SU-DHL-6 (cell line): ENCODE data around the gene LDLRAD3.

Source experiments
- EZH2phosphoT487 ChIP-seq: fragments of 200-600 bp; sonication (generic), shearing (Covaris generic); conservative IDR thresholded peaks from 2 replicates; pipeline ENCODE4 v1.6.1; 2018; ENCODE audit warnings: mild to moderate bottlenecking, antibody characterized with exemption, low read length, moderate library complexity, mixed read lengths
- TF ChIP-seq, protein P1 (sequence below): fragments of 200-600 bp; sonication (generic); IDR thresholded peaks from one replicate; pipeline ENCODE4 v1.5.1; 2017; ENCODE audit warnings: antibody characterized with exemption, mild to moderate bottlenecking, low read length, moderate library complexity; ENCODE audit not compliant: insufficient read depth, poor library complexity, severe bottlenecking

DNA sequence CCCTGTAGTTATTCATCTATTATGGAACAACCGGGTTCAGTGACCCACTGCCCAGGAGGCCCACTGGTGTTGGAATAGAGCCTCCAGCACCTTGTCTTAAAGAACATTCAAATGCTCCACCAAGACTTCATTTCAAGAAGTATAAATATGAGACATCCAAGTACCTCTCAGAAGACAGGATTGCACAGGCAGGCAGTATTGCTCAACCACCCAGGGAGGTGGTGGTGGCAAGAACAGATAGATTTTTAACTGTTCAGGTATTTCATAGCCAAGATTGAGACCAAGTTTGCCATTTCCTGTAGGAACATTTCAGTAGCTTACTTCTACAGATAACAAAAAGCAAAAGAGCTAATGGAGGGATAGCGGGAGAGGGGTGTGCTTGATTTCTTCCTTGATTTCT, 266.7 kb downstream of the LDLRAD3 start:
- TF ChIP-seq, protein P1, sequence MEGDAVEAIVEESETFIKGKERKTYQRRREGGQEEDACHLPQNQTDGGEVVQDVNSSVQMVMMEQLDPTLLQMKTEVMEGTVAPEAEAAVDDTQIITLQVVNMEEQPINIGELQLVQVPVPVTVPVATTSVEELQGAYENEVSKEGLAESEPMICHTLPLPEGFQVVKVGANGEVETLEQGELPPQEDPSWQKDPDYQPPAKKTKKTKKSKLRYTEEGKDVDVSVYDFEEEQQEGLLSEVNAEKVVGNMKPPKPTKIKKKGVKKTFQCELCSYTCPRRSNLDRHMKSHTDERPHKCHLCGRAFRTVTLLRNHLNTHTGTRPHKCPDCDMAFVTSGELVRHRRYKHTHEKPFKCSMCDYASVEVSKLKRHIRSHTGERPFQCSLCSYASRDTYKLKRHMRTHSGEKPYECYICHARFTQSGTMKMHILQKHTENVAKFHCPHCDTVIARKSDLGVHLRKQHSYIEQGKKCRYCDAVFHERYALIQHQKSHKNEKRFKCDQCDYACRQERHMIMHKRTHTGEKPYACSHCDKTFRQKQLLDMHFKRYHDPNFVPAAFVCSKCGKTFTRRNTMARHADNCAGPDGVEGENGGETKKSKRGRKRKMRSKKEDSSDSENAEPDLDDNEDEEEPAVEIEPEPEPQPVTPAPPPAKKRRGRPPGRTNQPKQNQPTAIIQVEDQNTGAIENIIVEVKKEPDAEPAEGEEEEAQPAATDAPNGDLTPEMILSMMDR: no peak
- TF ChIP-seq EZH2phosphoT487: no peak
